Activated CD8-positive, alpha-beta T cell treated with anti-CD3 and anti-CD28 coated beads for 36 hours (primary cell): ENCODE results near the gene THUMPD3. TPM values are rescaled to one million over a fixed set of nuclear protein-coding genes. Genes with fewer than 3 reads are reported as not detected.

ENCODE experiments used
- ATAC-seq: fragments of 200-7000 bp; cut with Tn5 transposase; one replicate; pipeline ENCODE4 v1.10.0; 2021; ENCODE audit warnings: mild to moderate bottlenecking, moderate library complexity
- CTCF ChIA-PET: fragments of 350-600 bp; sonication (Branson Sonifier 250); formaldehyde crosslinking; loops from one replicate; lab custom pipeline; 2021; ENCODE audit warnings: antibody characterized with exemption; lab: Charles Lee
- POLR2A ChIA-PET: fragments of 350-600 bp; sonication (Branson Sonifier 250); formaldehyde crosslinking; loops from one replicate; lab custom pipeline; 2021; ENCODE audit warnings: antibody characterized with exemption; lab: Charles Lee
- DNase-seq: peaks from one replicate; pipeline ENCODE4 v3.0.0-alpha.2; 2020
- H3K27ac Mint-ChIP-seq: one replicate; pipeline ENCODE4 v1.8.0; 2021; ENCODE audit warnings: mild to moderate bottlenecking, mixed read lengths
- H3K27me3 Mint-ChIP-seq: one replicate; pipeline ENCODE4 v1.8.0; 2021; ENCODE audit warnings: mixed read lengths
- H3K36me3 Mint-ChIP-seq: one replicate; pipeline ENCODE4 v1.8.0; 2021; ENCODE audit warnings: low read depth, mixed read lengths
- H3K4me1 Mint-ChIP-seq: one replicate; pipeline ENCODE4 v1.8.0; 2021; ENCODE audit warnings: low read depth, mixed read lengths
- H3K4me3 Mint-ChIP-seq: one replicate; pipeline ENCODE4 v1.8.0; 2021; ENCODE audit warnings: mild to moderate bottlenecking, moderate library complexity, mixed read lengths
- H3K9me3 Mint-ChIP-seq: one replicate; pipeline ENCODE4 v1.8.0; 2021; ENCODE audit warnings: mixed read lengths
- intact Hi-C: fragments of 100-400 bp; cut with micrococcal nuclease; formaldehyde crosslinking; loops from one replicate; pipeline ENCODE4 v1.10.0; 2022
- total RNA-seq, 2 experiments: library from RNA; stranded (reverse); gene quantifications; one replicate each; pipeline ENCODE4 v1.2.3, GENCODE V29; 2021
- TF ChIP-seq, protein P1 (sequence below): fragments of 200-600 bp; IDR thresholded peaks from one replicate; pipeline ENCODE4 v1.8.0; 2022; ENCODE audit warnings: antibody characterized with exemption, mild to moderate bottlenecking

THUMPD3 gene
- total RNA-seq, 2 experiments from 2014 or later, result 62.9 to 66.3 TPM

DNA sequence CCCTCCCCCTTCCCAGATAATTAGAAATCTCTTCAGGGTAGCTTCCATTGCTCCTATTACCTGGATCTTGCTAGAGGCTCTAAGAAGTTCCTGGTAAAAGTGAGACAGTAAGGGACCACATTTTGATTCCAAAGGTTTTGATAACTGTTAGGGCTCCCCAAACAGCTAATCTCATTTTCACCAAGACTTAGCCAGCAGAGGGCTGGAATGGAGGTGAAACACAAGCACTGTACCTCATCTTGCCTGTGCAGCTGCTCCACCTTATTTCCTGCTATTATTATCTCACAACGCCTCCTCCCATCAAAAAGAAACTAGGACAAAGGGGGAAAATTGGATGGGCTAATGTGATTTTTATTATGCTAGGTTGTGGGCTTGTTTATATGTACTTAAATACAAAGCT, 41.8 kb downstream of the THUMPD3 start:
- TF ChIP-seq, protein P1, sequence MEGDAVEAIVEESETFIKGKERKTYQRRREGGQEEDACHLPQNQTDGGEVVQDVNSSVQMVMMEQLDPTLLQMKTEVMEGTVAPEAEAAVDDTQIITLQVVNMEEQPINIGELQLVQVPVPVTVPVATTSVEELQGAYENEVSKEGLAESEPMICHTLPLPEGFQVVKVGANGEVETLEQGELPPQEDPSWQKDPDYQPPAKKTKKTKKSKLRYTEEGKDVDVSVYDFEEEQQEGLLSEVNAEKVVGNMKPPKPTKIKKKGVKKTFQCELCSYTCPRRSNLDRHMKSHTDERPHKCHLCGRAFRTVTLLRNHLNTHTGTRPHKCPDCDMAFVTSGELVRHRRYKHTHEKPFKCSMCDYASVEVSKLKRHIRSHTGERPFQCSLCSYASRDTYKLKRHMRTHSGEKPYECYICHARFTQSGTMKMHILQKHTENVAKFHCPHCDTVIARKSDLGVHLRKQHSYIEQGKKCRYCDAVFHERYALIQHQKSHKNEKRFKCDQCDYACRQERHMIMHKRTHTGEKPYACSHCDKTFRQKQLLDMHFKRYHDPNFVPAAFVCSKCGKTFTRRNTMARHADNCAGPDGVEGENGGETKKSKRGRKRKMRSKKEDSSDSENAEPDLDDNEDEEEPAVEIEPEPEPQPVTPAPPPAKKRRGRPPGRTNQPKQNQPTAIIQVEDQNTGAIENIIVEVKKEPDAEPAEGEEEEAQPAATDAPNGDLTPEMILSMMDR, result no peak
- no peaks in the 10 kb centered on the region for H3K9me3 Mint-ChIP-seq
- DNase-seq (no peak), ATAC-seq (no peak)
- H3K4me1 Mint-ChIP-seq, result peaks cover 78% of the 10 kb centered on the region
- intact Hi-C loops, result no loop called here
- POLR2A ChIA-PET, result interaction anchor here (0.5 to 1.3 kb wide), 3 partner anchors 9 to 507 kb away, joined by 3 read pairs; partner anchors contain the start of gene THUMPD3
- peak overlapping the region; percentile 25 for H3K27ac Mint-ChIP-seq
- no peaks in the 10 kb centered on the region for H3K27me3 Mint-ChIP-seq
- H3K36me3 Mint-ChIP-seq, result peaks cover 24% of the 10 kb centered on the region
- CTCF ChIA-PET, result interaction anchor here (1.0 to 1.8 kb wide), 6 partner anchors 10 to 51 kb away, joined by 3 to 7 read pairs (median 4); no protein-coding TSS in a partner anchor
- no peak overlapping the region for H3K4me3 Mint-ChIP-seq

DNA sequence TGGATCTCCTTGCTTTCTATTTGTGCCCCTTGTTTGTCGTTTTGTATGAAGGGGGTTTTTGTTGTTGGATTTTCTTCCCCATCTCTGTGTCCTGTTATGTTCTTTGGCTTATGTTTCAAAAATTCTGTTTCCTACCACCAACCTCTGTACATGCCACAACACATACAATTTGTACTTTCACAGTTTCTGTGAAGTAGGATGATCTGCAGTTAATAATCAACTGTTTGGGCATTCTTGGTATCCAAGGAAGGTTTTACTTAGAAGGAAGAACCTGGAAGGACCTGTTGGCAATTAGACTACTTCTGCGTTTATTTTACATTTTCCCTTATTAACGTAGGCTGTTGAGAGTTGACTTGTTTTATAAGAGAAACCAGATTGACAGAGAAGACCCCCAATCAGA, 42.9 kb downstream of the THUMPD3 start:
- ChIA-PET POLR2A (no interaction called here), CTCF (interaction anchor here (1.0 to 1.8 kb wide), 4 partner anchors 10 to 52 kb away, joined by 3 to 7 read pairs (median 6); no protein-coding TSS in a partner anchor)
- no peak for DNase-seq
- peaks cover 78% of the 10 kb centered on the region for H3K4me1 Mint-ChIP-seq
- intact Hi-C loops, result no loop called here
- H3K27me3 Mint-ChIP-seq, result no peaks in the 10 kb centered on the region
- peak overlapping the region; percentile 36 for H3K27ac Mint-ChIP-seq
- peaks cover 29% of the 10 kb centered on the region for H3K36me3 Mint-ChIP-seq
- TF ChIP-seq, protein P1, result no peak
- H3K4me3 Mint-ChIP-seq, result no peak overlapping the region
- no peaks in the 10 kb centered on the region for H3K9me3 Mint-ChIP-seq
- ATAC-seq, result no peak

DNA sequence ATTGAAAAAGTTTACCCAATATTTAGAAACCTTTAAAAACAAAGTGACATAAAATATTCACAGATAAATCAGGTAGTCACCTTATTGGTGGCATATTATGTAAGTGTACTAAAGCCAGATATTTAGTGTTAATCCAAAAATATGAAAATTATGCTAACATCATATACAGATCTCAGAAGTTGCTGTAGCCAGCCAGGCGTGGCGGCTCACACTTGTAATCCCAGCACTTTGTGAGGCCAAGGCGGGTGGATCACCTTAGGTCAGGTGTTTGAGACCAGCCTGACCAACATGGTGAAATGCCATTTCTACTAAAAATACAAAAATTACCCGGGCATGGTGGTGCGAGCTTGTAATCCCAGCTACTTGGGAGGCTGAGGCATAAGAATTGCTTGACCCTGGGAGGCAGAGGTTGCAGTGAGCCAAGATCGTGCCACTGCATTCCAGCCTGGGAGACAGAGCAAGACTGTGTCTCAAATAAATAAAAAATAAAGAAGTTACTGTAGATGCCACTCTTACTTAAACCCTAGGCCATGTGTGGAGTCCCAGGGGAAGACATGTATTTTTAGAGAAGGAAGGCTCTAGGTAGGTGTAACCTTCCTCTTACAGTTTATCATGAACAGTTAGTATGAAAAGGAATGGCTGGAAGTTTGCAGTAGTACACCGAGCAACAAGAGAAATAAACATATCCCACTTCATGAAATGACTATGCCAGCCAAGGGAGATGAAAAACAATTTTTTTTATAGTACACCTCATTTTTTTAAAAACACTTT, 44.2 kb downstream of the THUMPD3 start:
- DNase-seq, result no peak
- peaks cover 28% of the 10 kb centered on the region for H3K36me3 Mint-ChIP-seq
- ChIA-PET POLR2A (interaction anchor here (0.6 to 1.0 kb wide), 2 partner anchors 44 to 443 kb away, joined by 3 to 5 read pairs; partner anchors contain the start of gene THUMPD3), CTCF (no interaction called here)
- intact Hi-C loops, result no loop called here
- no peaks in the 10 kb centered on the region for H3K27me3 Mint-ChIP-seq
- TF ChIP-seq, protein P1, result no peak
- H3K9me3 Mint-ChIP-seq, result no peaks in the 10 kb centered on the region
- no peak overlapping the region for H3K4me3 Mint-ChIP-seq
- H3K27ac Mint-ChIP-seq, result no peak overlapping the region
- H3K4me1 Mint-ChIP-seq, result peaks cover 71% of the 10 kb centered on the region
- no peak for ATAC-seq

DNA sequence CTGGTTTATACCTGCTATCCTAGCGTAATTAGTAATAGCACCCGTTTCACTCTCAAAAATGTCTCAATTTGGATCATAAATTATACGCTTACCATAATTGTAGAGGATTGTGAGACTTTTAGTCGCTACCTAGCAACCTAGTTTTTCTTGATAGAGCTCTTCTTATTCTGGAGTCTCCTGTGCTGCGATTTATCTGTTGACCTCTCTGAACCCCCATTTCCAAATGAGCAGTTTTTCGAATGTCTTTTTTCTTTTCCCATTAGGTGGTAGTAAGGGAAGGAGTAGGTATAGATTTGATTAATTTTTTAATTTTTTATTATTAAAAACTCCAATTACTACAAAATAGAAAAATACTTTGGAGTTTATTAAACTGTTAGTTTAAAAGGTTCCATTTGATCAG, 45.2 kb downstream of the THUMPD3 start:
- H3K36me3 Mint-ChIP-seq, result peaks cover 28% of the 10 kb centered on the region
- intact Hi-C loops, result no loop called here
- no peaks in the 10 kb centered on the region for H3K9me3 Mint-ChIP-seq
- H3K27me3 Mint-ChIP-seq, result no peaks in the 10 kb centered on the region
- H3K4me3 Mint-ChIP-seq, result no peak overlapping the region
- H3K4me1 Mint-ChIP-seq, result peaks cover 70% of the 10 kb centered on the region
- H3K27ac Mint-ChIP-seq, result no peak overlapping the region
- no peak for ATAC-seq
- ChIA-PET CTCF (interaction anchor here (1.1 kb wide), 1 partner anchor 9 kb away, joined by 4 read pairs; no protein-coding TSS in a partner anchor), POLR2A (interaction anchor here (1.0 kb wide), 1 partner anchor 8 kb away, joined by 4 read pairs; no protein-coding TSS in a partner anchor)
- TF ChIP-seq, protein P1, result no peak
- no peak for DNase-seq

DNA sequence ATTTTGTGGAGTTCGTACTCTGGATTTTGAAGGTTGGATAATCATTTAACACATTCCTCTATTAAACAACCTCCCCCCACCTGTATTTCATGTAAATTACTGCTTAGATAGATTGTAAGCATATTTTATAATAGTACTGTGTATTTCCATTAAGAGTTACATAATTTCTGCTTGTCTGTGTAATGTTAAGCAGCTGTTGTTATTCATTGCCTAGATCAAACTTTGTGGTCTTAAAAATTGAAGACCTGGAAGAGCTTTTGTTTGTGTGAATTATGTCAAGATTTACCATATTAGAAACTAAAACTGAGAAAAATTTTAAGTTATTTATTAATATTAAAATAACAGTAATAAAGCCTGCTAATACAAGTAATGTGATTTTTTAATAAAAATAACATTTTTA, 45.7 kb downstream of the THUMPD3 start:
- ATAC-seq (no peak), DNase-seq (no peak)
- no peaks in the 10 kb centered on the region for H3K27me3 Mint-ChIP-seq
- TF ChIP-seq, protein P1, result no peak
- no peak overlapping the region for H3K4me3 Mint-ChIP-seq
- CTCF ChIA-PET, result interaction anchor here (1.1 kb wide), 1 partner anchor 9 kb away, joined by 4 read pairs; no protein-coding TSS in a partner anchor
- POLR2A ChIA-PET, result interaction anchor here (1.0 kb wide), 1 partner anchor 9 kb away, joined by 4 read pairs; no protein-coding TSS in a partner anchor
- peaks cover 67% of the 10 kb centered on the region for H3K4me1 Mint-ChIP-seq
- intact Hi-C loops, result no loop called here
- H3K9me3 Mint-ChIP-seq, result peaks cover 2% of the 10 kb centered on the region
- H3K36me3 Mint-ChIP-seq, result peaks cover 31% of the 10 kb centered on the region
- H3K27ac Mint-ChIP-seq, result no peak overlapping the region
